Left renal cortex interstitium (tissue), 4 donors: ENCODE results near the gene ZDHHC7. TPM values are rescaled to one million over a fixed set of nuclear protein-coding genes. Genes with fewer than 3 reads are reported as not detected.

Source experiments
- DNase-seq, 4 donors: peaks; one replicate each; pipeline ENCODE4 v3.0.0-alpha.2; 2013; ENCODE audit warnings: low read depth in 4 of 4, low spot score in 2 of 4, missing footprints in 1 of 4
- polyA plus RNA-seq, 4 donors: library from polyadenylated mRNA; unstranded; fragments of 120-200 nt; gene quantifications; one replicate each; pipeline ENCODE4 v1.2.1, GENCODE V29; 2013; ENCODE audit not compliant: insufficient read length in 4 of 4

Gene ZDHHC7
- polyA plus RNA-seq, 4 donors, result 43.3 to 59.3 (median 55.3) TPM

- no peak for DNase-seq
These were observed 86.1 kb downstream of the ZDHHC7 start for GRCh38 chr16:84925092-84925772.

- DNase-seq, result no peak
These were observed 86.8 kb downstream of the ZDHHC7 start for GRCh38 chr16:84924331-84925091.

Other genes with a start within 250 kb of the ZDHHC7 start
- gene CRISPLD2, start 191.6 kb downstream of the ZDHHC7 start, polyA plus RNA-seq, result 1 to 10 TPM; 7.2 to 8.3 (median 8.0) TPM
- 1 to 10 TPM; 4.7 to 5.6 (median 5.4) TPM for gene KIAA0513, start 16.3 kb upstream of the ZDHHC7 start, polyA plus RNA-seq
- gene CIBAR2, start 100.9 kb upstream of the ZDHHC7 start, polyA plus RNA-seq, result under 1 TPM in 3 of 4 donors, not detected in 1; 0.21 to 0.22 (median 0.21) TPM